Right hindlimb (tissue), 1 donor: ENCODE measurements around the gene AKNA.

Experiments used
- DNase-seq: peaks from one replicate; pipeline ENCODE4 v3.0.0-alpha.2; 2018

The AKNA gene

DNA sequence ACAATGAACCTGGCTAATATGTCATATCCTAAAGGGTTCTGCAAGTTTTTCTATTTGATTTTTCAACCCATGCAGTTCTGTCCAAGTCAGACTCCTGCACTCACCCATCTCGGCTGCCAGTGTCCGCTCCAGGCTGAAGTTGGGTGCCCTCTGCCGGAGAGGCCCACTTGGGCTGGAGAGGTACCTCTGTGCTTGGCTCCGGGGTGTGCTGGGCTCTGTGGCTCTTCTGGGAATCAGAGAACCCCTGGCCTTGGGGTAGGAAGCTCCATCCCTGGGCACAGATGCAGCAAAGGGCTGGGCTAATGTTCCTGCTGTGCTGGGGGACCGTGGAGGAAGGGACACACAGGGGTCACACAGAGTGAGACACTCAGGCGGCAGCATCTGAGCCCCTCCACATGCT lies 32.0 kb downstream of the AKNA start:
- no peak for DNase-seq

DNA sequence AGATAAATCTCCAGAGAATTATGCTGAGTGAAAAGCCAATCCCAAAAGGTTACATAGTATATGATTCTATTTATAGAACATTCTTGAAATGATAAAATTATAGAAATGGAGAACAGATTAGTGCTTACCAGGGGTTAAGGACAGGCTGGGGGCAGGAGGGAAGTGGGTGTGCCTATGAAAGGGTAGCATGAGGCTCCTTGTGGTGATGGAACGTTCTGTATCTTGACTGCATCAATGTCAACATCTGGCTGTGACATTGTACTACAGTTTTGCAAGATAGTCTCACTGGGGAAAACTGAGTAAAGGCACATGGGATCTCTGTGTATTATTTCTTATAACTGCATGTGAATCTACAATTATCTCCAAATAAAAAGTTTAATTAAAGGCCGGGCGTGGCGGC lies 35.9 kb downstream of the AKNA start:
- no peak for DNase-seq

DNA sequence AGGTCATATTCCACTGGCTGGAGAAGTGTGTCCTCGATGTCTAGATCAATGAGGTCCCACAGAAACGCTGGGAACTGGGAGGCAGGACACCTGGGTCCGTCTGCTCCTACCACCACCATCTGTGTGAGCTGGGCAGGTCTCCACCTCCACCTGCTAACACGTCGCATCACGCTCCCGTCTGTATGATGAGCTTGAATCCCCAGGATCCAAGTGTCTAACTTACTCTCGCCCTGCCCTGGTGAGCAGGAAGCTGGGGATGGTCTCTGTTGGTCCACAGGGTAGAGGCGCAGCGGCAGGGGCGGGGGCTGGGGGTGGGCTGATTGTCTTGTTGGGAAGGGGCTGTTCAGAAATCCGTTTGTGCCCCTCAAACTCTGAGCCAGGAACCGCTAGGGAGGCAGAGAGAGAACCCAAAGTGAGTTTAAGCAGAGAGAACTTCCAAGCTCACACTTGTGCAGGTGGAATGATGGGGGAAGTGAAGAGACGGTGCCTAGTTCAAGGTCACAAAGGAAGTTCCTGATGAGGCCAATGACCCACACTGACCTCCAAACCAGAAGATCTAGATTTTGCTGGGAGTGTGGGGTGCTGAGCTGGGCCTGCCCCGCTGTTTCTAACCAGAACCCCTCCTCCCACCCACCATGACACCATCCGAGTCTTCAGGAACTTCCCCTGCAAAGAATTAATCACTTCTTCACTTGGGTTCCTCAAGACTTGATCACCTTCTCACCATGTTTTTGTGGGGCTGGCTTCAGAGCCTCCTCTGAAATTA lies 37.0 kb downstream of the AKNA start:
- DNase-seq, result no peak

DNA sequence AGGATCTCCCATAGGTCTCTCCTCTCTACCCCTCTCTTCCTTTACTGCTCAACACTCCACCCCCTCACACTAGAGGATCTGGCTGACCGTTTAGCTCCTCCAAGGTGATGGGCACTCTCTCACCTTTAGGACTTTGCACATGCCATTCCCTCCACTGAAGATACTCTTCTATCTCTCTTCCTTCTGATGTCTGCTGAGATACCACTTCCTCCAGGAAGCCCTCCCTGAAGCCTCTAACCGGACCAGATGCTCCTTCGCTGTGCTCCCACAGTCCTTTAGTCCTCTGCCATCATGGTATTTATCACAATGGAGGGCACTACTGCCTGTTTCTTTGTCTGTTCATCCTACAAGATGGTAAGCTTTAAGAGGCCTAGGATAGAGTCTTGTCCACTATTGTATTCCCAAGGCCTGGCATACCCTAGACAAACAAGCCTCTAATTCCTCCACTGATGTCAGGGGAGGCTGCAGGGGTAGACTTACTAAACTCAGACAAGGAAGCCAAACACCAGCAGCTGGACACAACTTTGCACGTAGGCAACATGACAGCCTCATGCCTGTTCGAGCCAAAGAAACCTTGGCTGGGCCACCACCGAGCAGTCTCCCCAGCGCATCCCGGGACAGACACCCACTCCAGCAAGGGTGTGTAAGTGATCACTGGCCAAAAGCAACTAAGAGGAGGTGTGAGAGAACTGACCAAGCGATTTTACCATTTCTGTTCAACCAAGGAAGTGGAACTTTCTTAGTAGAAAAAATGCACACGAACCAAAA lies 37.9 kb downstream of the AKNA start:
- no peak for DNase-seq

DNA sequence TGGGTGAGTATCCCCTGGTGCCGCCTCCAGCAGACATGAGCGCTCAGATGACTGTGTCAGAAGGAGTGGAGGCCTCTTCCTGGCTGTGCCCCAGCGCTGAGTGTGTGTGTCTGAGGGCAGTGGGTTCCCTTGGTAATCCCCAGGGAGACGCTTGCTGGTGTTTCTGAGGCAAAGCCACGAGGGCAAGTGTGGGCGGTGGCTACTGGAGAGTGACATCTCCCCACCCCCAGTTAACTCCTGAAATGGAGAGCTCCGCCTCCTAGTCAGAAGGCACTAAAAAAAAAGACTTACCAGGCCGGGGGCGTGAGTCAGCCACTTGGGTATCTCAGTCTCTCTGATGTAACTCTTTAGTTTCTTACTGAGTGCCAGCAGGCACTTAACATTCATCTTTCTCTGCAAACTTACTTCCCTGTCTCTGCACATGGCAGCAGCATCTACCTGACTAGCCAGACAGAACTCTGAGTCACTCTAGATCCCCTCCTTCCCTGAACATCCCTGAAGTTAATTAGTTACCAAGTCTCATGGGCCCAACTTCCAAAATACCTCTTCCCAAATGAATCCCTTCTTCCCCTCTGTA lies 38.8 kb downstream of the AKNA start:
- DNase-seq, result no peak

DNA sequence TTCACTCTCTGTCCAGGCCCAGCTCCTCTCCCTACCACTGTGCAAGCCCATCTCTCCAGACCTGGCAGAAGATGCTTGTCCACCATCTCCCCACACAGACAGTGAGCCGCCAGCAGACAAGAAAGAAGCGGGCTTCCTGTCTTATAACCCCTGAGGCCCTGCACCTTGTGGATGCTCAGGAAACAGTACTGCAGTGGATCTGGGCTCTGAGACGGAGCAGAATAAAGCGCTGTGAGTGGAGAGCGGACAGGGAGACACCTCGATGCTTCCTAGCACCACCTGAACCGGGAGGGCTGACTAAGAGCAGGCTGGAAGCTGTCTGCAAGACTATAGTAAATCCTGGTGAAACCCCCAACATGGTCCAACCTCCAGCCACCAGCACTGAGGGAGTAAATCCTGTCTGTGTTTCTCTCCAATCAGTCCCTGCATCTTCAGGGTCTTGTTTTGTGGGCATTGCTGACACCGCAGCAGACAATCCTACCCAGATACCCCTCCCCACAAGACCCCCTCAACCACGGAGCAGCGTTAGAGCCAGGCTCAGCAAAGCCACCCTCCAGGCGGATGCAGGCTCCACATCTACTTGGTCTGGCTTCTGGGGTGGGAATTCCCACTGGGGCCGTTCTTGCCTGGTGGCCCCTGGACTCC lies 39.4 kb downstream of the AKNA start:
- no peak for DNase-seq

DNA sequence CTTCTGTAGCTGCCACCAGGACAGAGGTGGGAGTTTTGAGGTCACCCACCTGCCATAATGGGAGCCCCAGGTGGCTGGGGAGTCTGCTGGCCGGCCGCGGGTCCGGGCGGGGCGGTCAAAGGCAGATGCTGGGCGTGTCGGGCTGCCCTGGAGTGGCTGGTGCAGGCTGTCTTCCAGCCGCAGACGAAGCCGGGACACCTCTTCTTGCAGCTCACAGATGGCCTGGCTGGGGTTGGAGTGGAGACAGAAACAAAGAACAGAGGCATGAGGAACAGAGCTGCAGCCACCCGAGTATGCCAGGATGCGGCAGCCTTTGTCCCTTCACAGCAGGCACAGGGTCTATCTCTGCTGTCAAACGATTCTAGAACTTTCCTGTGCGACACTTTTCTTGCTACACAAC lies 40.1 kb downstream of the AKNA start:
- no peak for DNase-seq

DNA sequence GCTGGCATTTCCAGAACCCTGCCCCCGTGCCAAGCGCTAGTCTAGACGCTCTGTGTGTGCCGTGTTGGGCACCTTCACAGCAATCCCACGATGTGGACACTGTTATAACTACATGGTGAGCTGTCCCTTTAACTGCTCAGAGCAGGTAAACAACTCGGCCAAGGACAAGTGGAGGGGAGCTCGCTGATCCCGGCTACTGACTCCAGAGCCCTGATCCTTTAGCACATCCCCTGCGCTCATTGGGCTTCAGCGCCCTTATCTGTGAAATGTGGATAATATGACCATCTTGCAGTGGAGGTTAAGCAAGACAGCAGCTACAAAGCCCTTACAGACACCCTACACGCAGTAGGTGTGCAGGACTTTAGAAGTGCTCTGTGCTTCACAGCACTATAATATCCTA lies 41.6 kb downstream of the AKNA start:
- DNase-seq, result no peak

DNA sequence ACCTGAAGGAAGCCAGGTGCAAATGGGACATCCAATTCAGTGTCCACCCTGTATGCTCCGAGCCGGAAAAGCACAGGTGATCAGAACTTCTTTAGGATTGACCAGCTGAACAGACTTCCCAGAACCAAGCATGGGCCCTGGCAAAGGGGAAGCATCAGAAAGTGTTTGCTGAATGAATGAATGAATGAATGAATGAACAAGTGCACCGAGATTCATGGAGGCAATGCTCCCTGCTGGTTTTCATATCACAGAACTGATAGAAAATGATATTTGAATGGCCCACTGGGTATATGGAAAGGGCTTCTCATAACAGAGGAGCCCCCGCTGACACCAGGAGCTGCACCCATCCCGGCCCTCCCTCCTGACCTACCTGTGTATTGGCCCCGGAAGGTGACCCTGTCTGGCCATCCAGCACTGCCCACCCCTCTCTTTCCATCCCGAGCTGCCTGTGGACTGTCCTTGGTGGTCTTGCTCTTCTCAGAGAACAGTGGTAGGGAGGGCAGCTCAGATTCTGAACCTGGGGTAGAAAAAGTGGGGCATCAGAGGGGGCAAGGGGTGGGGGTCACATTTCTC lies 42.2 kb downstream of the AKNA start:
- no peak for DNase-seq

DNA sequence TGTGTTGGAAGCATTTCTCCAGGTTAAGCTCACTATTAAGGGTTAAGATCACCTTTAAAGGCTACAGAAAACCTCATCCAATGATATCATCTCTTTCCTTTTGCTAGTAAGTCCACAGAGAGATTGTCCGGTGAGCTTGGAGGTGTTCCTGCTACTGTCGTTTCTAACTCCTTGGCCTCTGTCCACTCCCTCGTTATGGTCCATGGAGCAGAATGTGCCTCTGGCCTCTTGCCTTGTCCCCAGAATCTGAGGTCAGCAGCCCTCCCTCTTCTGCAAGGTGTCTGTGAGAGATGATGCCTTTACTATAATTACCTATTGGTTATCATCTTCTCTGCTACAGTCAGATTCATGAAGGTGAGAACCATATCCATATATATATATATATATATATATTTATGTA lies 43.1 kb downstream of the AKNA start:
- DNase-seq, result no peak

DNA sequence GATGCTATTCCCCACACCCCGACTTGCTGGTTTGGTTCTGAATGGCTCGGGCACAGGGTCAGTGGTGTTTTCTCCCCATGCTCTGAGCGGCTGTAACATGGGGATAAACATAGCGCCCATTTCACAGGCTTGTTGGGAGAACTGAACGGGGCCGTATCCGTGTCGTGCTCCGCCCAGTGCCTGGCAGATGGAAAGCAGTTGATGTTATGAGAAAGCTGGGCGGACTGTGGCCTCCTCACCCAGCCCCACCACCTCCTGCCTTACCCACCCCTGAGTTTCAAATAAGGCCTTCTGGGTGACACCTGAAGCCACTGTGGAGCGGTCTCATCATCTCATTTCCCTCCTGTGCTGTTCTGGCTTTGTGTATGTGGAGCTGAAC lies 43.6 kb downstream of the AKNA start:
- DNase-seq, result no peak

DNA sequence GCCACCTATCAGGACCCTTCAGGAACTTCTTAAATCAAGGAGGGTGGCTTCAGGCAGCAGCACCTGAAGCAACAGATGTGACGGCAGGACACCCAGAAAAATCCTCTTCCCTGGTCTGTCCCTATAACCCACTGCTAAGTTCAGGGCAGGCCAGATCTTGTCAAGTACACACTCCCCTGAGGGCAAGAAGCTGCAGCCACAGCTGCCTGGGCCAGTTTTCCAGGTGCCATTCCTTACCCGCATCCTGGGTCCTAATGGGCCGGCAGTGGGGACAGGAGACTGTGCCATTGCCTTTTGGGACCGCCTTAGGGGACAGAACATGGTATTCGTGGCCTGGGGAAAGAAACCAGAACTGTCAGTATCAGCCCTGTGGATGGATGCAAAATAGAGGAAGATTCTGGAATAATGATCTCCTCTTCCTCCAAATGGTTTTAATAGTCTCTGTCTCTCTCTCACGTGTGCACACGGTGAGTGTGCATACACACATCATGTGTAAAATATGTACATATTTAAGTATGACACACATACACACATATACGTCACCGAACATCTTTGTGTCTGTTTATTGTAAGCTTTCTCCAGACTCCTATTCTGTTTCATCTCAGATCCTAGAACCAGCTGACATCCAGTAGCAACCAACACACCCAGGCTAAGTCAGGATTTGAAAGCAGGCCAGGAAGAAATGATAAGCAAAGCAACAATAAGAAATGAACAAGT lies 44.2 kb downstream of the AKNA start:
- no peak for DNase-seq

DNA sequence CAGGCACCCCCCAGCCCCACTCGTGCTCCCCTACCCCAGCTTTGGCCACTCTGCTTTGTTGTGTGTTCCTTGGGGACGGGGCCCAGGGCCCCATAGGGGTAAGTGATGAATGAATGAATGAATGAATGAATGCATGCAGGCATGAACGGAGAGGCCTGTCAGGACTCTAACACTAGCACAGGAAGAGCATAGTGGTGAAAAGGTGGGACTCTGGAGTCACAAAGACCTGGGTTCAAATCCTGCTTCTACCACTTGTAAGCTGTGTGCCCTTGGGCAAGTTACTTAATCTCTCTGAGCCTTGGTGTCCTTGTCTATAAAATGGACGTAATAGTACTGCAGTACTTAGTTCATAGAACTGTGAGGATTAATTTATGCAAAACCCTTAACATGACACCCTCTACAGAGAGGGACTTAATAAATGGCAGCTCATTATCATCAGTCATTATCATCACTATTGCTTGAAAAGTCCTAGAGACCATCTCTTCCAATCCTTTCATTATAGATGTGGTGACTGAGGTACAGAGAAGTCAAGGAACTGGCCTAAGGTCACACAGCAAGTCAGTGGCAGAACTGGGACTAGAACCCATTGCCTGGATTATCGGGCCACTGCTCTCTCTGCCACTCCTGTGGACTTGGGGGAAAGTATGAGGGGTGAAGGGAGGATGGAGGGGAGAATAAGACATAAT lies 44.9 kb downstream of the AKNA start:
- no peak for DNase-seq

DNA sequence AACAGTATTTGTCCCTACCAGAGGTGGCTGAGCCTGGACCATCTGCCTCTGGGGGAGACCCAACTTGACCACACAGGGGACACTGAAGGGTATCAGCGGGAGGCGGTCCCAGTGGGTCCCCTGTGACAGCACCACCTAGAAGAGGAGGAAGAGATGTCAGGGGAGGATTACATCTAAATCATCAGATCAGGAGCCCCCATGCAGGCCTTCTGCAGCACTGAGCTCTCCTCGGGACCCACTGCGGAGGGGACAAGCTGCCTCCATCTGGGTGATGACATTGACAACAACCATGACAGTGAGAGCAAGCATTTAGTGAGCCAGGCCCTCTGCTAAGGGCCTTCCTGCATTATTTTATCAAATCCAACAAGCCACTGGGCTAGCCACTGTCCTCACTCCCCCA lies 45.8 kb downstream of the AKNA start:
- no peak for DNase-seq

DNA sequence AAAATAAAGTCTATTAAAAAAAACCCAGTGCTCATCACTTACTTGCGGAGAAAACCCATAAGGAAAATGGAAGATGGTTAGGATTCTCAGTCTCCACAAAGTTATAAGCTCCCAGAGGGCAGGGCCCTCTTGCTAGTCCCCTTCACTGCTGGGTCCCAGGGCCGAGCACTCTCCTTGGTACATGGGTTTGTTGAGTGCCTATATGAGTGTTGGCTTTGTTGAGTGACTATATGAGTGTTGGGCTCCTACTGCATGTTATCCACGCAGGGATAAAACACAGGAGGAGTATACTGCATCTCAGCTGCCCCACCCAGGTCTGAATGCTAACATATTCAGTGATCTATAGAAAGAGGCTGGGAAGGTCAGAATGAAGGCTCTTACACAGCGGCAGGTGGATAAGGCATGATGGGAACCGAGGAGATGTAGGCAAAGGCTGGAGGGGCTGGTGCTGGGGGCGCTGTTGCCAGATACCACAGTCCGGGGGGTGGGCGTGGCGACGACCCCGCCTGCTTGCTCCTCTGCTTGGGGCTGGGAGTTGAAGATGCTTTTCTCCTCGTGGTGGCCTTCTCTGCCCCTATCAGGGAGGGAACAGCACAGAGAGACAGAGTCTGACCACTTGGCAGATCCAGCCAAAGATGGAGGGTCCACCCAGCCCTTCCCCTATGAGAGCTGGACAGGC lies 46.5 kb downstream of the AKNA start:
- DNase-seq, result no peak

DNA sequence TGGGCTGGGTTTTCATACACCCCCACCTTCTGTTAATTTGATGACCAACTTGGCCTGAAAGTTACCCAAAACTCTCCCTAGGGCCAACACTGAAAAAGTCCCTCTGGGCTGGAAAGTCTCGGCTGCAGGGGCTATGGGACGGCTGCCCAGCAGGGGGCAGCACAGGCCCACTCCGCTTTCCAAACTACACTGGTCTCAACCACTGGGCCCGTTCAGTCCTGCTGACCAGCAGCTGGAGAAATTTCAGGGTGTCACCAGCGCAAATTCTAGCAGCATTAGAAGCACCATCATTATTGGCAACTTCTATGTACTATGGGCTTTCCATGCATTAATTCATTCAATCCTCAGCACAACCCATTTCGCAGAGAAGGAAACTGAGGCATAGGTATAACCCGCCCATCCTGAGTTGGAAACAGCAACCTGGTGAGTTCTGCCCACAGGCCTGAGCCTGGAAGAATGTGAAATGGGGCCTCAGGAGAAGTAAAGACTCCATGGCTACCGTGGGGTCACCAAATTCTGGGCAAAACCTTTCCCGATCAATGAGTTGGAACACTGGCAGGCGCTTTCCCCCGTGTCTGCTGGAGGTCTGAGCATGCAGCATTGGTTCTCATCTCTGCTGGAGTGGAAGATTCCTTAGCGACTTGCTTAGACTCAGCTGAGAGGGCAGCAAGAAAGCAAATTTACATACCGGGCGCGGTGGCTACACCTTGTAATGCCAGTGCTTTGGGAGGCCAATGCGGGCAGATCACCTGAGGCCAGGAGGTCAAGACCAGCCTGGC lies 48.5 kb downstream of the AKNA start:
- DNase-seq, result no peak

DNA sequence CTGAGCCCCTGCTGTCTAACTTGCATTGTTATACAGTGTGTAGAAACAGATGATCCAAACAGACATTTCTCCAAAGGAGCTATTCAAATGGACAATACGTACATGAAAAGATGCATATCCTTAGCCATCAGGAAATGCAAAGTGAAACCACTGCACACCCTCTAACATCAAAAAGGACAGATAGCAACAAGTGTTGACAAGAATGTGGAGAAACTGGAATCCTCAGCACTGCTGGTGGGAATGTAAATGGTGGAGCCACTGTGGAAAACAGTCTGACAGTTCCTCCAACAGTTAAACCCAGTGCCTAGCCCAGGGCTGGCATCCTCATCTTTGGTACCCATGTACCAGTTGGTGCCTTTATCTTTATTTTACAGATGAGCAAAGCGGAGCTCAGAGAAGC lies 49.6 kb downstream of the AKNA start:
- no peak for DNase-seq

DNA sequence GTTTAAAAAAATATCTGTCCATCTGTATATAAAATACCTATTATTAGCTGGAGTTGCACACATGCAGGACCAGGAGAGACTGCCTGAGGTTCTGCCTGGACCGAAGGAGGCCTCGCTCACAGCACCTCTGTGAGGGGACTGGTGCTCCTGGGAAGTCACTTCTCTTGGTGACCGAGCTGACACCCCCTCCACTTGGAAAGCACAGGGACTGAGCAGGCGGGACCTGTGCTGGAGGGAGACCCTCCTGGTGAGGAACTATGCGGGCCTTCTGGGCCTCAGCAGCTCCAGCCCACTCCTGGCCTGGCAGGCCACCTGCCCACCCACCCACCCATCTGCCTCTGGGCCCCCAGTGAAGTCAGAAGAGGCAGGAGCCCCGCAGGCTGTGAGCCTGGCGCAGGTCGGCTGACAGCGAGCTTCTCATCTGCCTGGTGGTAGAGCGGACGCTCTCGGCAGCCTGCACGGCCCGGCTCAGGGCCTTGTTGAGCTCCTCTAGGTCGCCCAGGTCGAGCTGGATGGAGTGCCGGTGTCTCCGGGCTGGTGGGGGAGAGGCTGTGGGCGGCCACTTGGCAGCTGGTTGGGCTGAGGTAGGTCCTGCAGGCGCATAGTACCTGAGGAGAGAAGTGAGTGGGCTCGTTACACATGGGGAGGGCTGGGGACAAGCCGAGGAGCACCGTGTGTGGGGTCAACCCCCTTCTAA lies 50.9 kb downstream of the AKNA start:
- DNase-seq, result no peak

DNA sequence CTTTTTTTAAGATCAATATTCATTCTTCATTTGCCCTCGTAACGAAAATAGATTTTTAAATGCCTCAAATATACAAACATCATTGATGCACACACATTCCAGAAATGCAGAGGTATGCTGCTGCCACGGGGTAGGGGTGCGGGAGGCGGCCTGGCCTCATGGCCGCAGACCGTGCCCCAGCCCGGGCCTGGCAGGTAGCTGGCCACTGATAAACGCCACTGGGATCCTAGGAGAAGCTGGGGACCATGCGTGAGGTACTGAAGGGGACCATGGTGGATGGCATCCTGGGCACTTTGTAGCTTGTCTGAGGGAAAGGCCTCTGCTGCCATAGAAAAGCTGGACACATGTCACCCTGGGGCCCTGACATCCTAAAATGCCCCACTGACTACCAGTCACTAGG lies 51.6 kb downstream of the AKNA start:
- DNase-seq, result no peak

DNA sequence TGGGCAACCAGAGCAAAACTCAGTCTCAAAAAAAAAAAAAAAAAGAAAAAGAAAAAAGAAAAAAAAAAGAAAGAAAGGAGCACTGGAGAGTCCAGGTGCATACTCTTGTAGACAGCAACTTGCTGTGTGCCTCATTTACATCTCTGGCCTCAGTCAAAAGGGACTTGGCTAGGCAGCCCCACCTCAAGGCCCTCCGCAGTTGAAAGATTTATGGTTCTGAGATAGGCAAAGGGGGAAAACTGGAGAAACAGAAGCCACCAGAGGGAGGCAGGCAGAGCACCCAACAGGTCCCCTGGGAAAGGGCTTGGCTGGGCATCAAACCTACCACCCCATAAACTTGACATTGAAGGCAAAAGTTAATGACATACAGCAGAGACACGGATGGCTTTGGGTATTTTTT lies 52.0 kb downstream of the AKNA start:
- DNase-seq, result no peak
